MM.1S (cell line): ENCODE measurements around the gene TRPM8.

Experiments
- CTCF ChIP-seq: fragments of 300-600 bp; sonication (generic); IDR thresholded peaks from 2 replicates; pipeline ENCODE4 v1.5.1; 2016; ENCODE audit warnings: antibody characterized with exemption, low read length, mixed read lengths
- EZH2 ChIP-seq: fragments of 300-600 bp; sonication (generic); optimal IDR thresholded peaks from 2 replicates; pipeline ENCODE3; 2017; ENCODE audit warnings: low read depth, mild to moderate bottlenecking, antibody characterized with exemption, low read length, mixed read lengths
- EZH2phosphoT487 ChIP-seq: fragments of 300-600 bp; sonication (generic); IDR thresholded peaks from 2 replicates; pipeline ENCODE4 v1.6.1; 2018; ENCODE audit warnings: antibody characterized with exemption, low read length

GRCh38 chr2:234051374-234052070 is 134.3 kb downstream of the TRPM8 start:
- TF ChIP-seq CTCF (no peak), EZH2phosphoT487 (no peak), EZH2 (no peak)
